ENCODE results near the gene NLRP7.
"Not testable (repeated sequence)": the region's sequence is repeated elsewhere in the genome, so short reads cannot be mapped to it uniquely, and the experiment has no call there.

Gene NLRP7

GRCh38 chr19:54947381-54947780 lies at the start of gene NLRP7:
NLRP7 (minus strand) TSS chr19:54947530.
- H3K27me3 Mint-ChIP-seq, result peaks cover 9% of the 10 kb centered on the region
- no peaks in the 10 kb centered on the region for H3K9me3 Mint-ChIP-seq
- DNase-seq (no peak), ATAC-seq (no peak)
- H3K4me1 Mint-ChIP-seq, result no peaks in the 10 kb centered on the region
- H3K4me3 Mint-ChIP-seq, result no peak within 1 kb of the TSS
- H3K27ac Mint-ChIP-seq, result no peak within 1 kb of the TSS

GRCh38 chr19:54995561-54995960 lies 48.2 kb upstream of the NLRP7 start:
- ATAC-seq, result no peak

GRCh38 chr19:54989531-54989930 lies 42.2 kb upstream of the NLRP7 start:
- not testable (repeated sequence) for DNase-seq, H3K27ac Mint-ChIP-seq, H3K4me3 Mint-ChIP-seq, H3K27me3 Mint-ChIP-seq, H3K4me1 Mint-ChIP-seq, ATAC-seq, H3K9me3 Mint-ChIP-seq

More at GRCh38 chr19:54995561-54995960, 48.2 kb upstream of the NLRP7 start:
- H3K4me3 Mint-ChIP-seq, result no peak overlapping the region
- peaks cover 4 to 8% of the 10 kb centered on the region in 2 donors for H3K9me3 Mint-ChIP-seq
- no peak for DNase-seq
- H3K27ac Mint-ChIP-seq, result no peak overlapping the region
- H3K27me3 Mint-ChIP-seq, result peaks cover 2% of the 10 kb centered on the region
- no peaks in the 10 kb centered on the region for H3K4me1 Mint-ChIP-seq

- H3K4me3 Mint-ChIP-seq, H3K4me1 Mint-ChIP-seq, H3K27me3 Mint-ChIP-seq, ATAC-seq, DNase-seq, H3K9me3 Mint-ChIP-seq, H3K27ac Mint-ChIP-seq: not testable (repeated sequence)
These were observed 35.2 kb upstream of the NLRP7 start for GRCh38 chr19:54982562-54982961.

- Mint-ChIP-seq H3K27ac (peak overlapping the region; percentile 50 to 57), H3K4me1 (peaks cover 22% of the 10 kb centered on the region)
- peak; percentile 90 for ATAC-seq
These were observed 26.1 kb upstream of the NLRP7 start for GRCh38 chr19:54973229-54974090.

GRCh38 chr19:54971446-54971845 lies 24.1 kb upstream of the NLRP7 start:
- not testable (repeated sequence) for H3K27me3 Mint-ChIP-seq, DNase-seq, H3K9me3 Mint-ChIP-seq, H3K27ac Mint-ChIP-seq, H3K4me3 Mint-ChIP-seq, ATAC-seq
- H3K4me1 Mint-ChIP-seq, result peaks cover 22% of the 10 kb centered on the region

More at GRCh38 chr19:54973229-54974090, 26.1 kb upstream of the NLRP7 start:
- DNase-seq, result peak in 1 of 2 donors; percentile 63
- H3K9me3 Mint-ChIP-seq, H3K27me3 Mint-ChIP-seq: not testable (repeated sequence)
- peak overlapping the region; percentile 36 to 55 for H3K4me3 Mint-ChIP-seq

- Mint-ChIP-seq H3K9me3 (peaks cover 0 to 7% of the 10 kb centered on the region in 2 donors), H3K4me3 (no peak overlapping the region), H3K27ac (no peak overlapping the region), H3K27me3 (peaks cover 7% of the 10 kb centered on the region), H3K4me1 (peaks cover 21% of the 10 kb centered on the region)
- ATAC-seq, result no peak
- DNase-seq, result no peak
These were observed 22.3 kb upstream of the NLRP7 start for GRCh38 chr19:54969647-54970046.

- peaks cover under 1% of the 10 kb centered on the region for H3K4me1 Mint-ChIP-seq
- no peak overlapping the region for H3K27ac Mint-ChIP-seq
- H3K9me3 Mint-ChIP-seq, result peaks cover 0 to 7% of the 10 kb centered on the region in 2 donors
- ATAC-seq (no peak), DNase-seq (no peak)
- peaks cover 7% of the 10 kb centered on the region for H3K27me3 Mint-ChIP-seq
- peak overlapping the region in 1 of 2 donors; percentile 32 for H3K4me3 Mint-ChIP-seq
These were observed 20.3 kb upstream of the NLRP7 start for GRCh38 chr19:54967611-54968010.

GRCh38 chr19:54965055-54965454 lies 17.7 kb upstream of the NLRP7 start:
- H3K9me3 Mint-ChIP-seq, DNase-seq, H3K4me1 Mint-ChIP-seq, H3K27me3 Mint-ChIP-seq, H3K4me3 Mint-ChIP-seq, H3K27ac Mint-ChIP-seq: not testable (repeated sequence)
- peak; percentile 78 for ATAC-seq

- peak overlapping the region in 1 of 2 donors; percentile 73 for H3K27ac Mint-ChIP-seq
- H3K27me3 Mint-ChIP-seq, result peaks cover 19% of the 10 kb centered on the region
- DNase-seq (no peak), ATAC-seq (no peak)
- H3K9me3 Mint-ChIP-seq, result no peaks in the 10 kb centered on the region
- H3K4me1 Mint-ChIP-seq, result peaks cover 9% of the 10 kb centered on the region
- peak overlapping the region; percentile 28 to 46 for H3K4me3 Mint-ChIP-seq
These were observed 12.5 kb upstream of the NLRP7 start for GRCh38 chr19:54959840-54960239.

GRCh38 chr19:54955376-54955775 lies 8.0 kb upstream of the NLRP7 start:
- Mint-ChIP-seq H3K4me1 (peaks cover 9% of the 10 kb centered on the region), H3K4me3 (no peak overlapping the region), H3K27ac (no peak overlapping the region), H3K9me3 (no peaks in the 10 kb centered on the region), H3K27me3 (peaks cover 18% of the 10 kb centered on the region)
- ATAC-seq (no peak), DNase-seq (no peak)

GRCh38 chr19:54953345-54953713 lies 6.0 kb upstream of the NLRP7 start:
- H3K27ac Mint-ChIP-seq, result not testable (repeated sequence)
- H3K27me3 Mint-ChIP-seq, result peaks cover 17% of the 10 kb centered on the region

GRCh38 chr19:54952591-54953344 lies 5.4 kb upstream of the NLRP7 start:
- ATAC-seq (no peak), DNase-seq (no peak)
- H3K4me3 Mint-ChIP-seq, result no peak overlapping the region
- no peaks in the 10 kb centered on the region for H3K9me3 Mint-ChIP-seq
- no peaks in the 10 kb centered on the region for H3K4me1 Mint-ChIP-seq
- H3K27me3 Mint-ChIP-seq, result peaks cover 12% of the 10 kb centered on the region
- H3K27ac Mint-ChIP-seq, result no peak overlapping the region

More at GRCh38 chr19:54953345-54953713, 6.0 kb upstream of the NLRP7 start:
- not testable (repeated sequence) for H3K4me1 Mint-ChIP-seq, ATAC-seq, H3K9me3 Mint-ChIP-seq, H3K4me3 Mint-ChIP-seq, DNase-seq

- not testable (repeated sequence) for H3K27me3 Mint-ChIP-seq, H3K4me1 Mint-ChIP-seq, H3K4me3 Mint-ChIP-seq, ATAC-seq, DNase-seq, H3K27ac Mint-ChIP-seq, H3K9me3 Mint-ChIP-seq
These were observed 3.2 kb upstream of the NLRP7 start for GRCh38 chr19:54950580-54950979.

GRCh38 chr19:54949412-54949811 lies 2.1 kb upstream of the NLRP7 start:
- no peak overlapping the region for H3K27ac Mint-ChIP-seq

More at GRCh38 chr19:54949412-54949811, 2.1 kb upstream of the NLRP7 start:
- H3K4me1 Mint-ChIP-seq, result no peaks in the 10 kb centered on the region
- peaks cover 9% of the 10 kb centered on the region for H3K27me3 Mint-ChIP-seq
- ATAC-seq (peak; percentile 61), DNase-seq (no peak)
- no peaks in the 10 kb centered on the region for H3K9me3 Mint-ChIP-seq
- no peak overlapping the region for H3K4me3 Mint-ChIP-seq

All from stimulated activated naive CD8-positive, alpha-beta T cell treated with anti-CD3 and anti-CD28 coated beads, Interleukin-15, amount 100 ng/mL, for 72 hours (primary cell).